CD14-positive monocyte (primary cell): Measurements from ENCODE around the gene TBCD. TPM values are rescaled to one million over a fixed set of nuclear protein-coding genes. Genes with fewer than 3 reads are reported as not detected.

Experiments used
- DNase-seq, 3 donors: peaks; one replicate each; pipeline ENCODE4 v3.0.0-alpha.2; 2011 to 2022
- H2AFZ ChIP-seq: 2 replicates; pipeline ENCODE4 v1.6.0; 2012; ENCODE audit warnings: mild to moderate bottlenecking, low read depth, low read length, inconsistent platforms; ENCODE audit not compliant: insufficient read depth, poor library complexity, severe bottlenecking
- H3K27ac ChIP-seq, 2 donors: 1 replicate in 1 of 2; 2 replicates in 1 of 2; pipeline ENCODE4 v1.5.1; 2012 to 2013; ENCODE audit warnings: low read length in 2 of 2, control low read depth in 1 of 2, inconsistent platforms in 1 of 2, low read depth in 1 of 2, mild to moderate bottlenecking in 1 of 2
- H3K27me3 ChIP-seq, 2 donors: one replicate each; pipeline versions ENCODE4 v1.6.0 to v1.6.1; 2011 to 2013; ENCODE audit warnings: low read length in 2 of 2; ENCODE audit not compliant: control insufficient read depth in 2 of 2, insufficient read depth in 2 of 2
- H3K36me3 ChIP-seq, 2 donors: replicated peaks in 1 of 2; 1 replicate in 1 of 2; 2 replicates in 1 of 2; pipeline versions ENCODE4 v1.5.1 to v1.6.1; 2012 to 2013; ENCODE audit warnings: low read length in 2 of 2, control low read depth in 1 of 2, inconsistent platforms in 1 of 2, mild to moderate bottlenecking in 1 of 2; ENCODE audit not compliant: insufficient read depth in 2 of 2, control insufficient read depth in 1 of 2
- H3K4me1 ChIP-seq, 2 donors: 1 replicate in 1 of 2; 2 replicates in 1 of 2; pipeline versions ENCODE4 v1.5.1 to v1.6.1; 2012 to 2013; ENCODE audit warnings: low read length in 2 of 2, control low read depth in 1 of 2, inconsistent platforms in 1 of 2, mild to moderate bottlenecking in 1 of 2, moderate library complexity in 1 of 2; ENCODE audit not compliant: insufficient read depth in 2 of 2, control insufficient read depth in 1 of 2
- H3K4me2 ChIP-seq: replicated peaks from 2 replicates; pipeline ENCODE3; 2012; ENCODE audit warnings: low read length, moderate library complexity, mild to moderate bottlenecking; ENCODE audit not compliant: poor library complexity, severe bottlenecking; ENCODE audit errors: extremely low read depth
- H3K4me3 ChIP-seq, 3 experiments: fragments of 200-600 bp in 1 of 3; sonication (generic) in 1 of 3; replicated peaks in 1 of 3; 1 replicate in 2 of 3; 2 replicates in 1 of 3; pipeline ENCODE4 v1.5.1; 2011 to 2013; ENCODE audit warnings: low read length in 3 of 3, mild to moderate bottlenecking in 3 of 3, control low read depth in 2 of 3, low read depth in 2 of 3, inconsistent platforms in 1 of 3, moderate library complexity in 1 of 3
- H3K79me2 ChIP-seq: 2 replicates; pipeline ENCODE4 v1.6.0; 2012; ENCODE audit warnings: mild to moderate bottlenecking, control low read depth, inconsistent platforms, low read length, moderate library complexity; ENCODE audit not compliant: insufficient read depth
- H3K9ac ChIP-seq: 2 replicates; pipeline ENCODE4 v1.6.0; 2017; ENCODE audit warnings: low read length, mild to moderate bottlenecking; ENCODE audit not compliant: insufficient read depth, poor library complexity, severe bottlenecking
- H3K9me3 ChIP-seq, 2 donors: replicated peaks in 1 of 2; 1 replicate in 1 of 2; 2 replicates in 1 of 2; pipeline versions ENCODE4 v1.5.1 to v1.6.1; 2012 to 2013; ENCODE audit warnings: low read length in 2 of 2, control low read depth in 1 of 2; ENCODE audit not compliant: control insufficient read depth in 1 of 2, insufficient read depth in 1 of 2
- H4K20me1 ChIP-seq: 2 replicates; pipeline ENCODE4 v1.6.0; 2012; ENCODE audit warnings: mild to moderate bottlenecking, low read length, control low read depth, moderate library complexity; ENCODE audit not compliant: insufficient read depth
- H3K27ac Mint-ChIP-seq, 7 donors: one replicate each; pipeline ENCODE4 v1.8.0; 2020; ENCODE audit warnings: mild to moderate bottlenecking in 7 of 7, mixed read lengths in 7 of 7, moderate library complexity in 6 of 7, inconsistent platforms in 2 of 7
- H3K27me3 Mint-ChIP-seq, 3 donors: one replicate each; pipeline ENCODE4 v1.8.0; 2021 to 2022; ENCODE audit warnings: low read depth in 3 of 3, mild to moderate bottlenecking in 3 of 3, mixed read lengths in 3 of 3, moderate library complexity in 3 of 3, inconsistent platforms in 1 of 3
- H3K36me3 Mint-ChIP-seq, 2 donors: one replicate each; pipeline ENCODE4 v1.8.0; 2020; ENCODE audit warnings: mixed read lengths in 2 of 2, inconsistent platforms in 1 of 2, mild to moderate bottlenecking in 1 of 2
- H3K4me1 Mint-ChIP-seq: one replicate; pipeline ENCODE4 v1.8.0; 2020; ENCODE audit warnings: mild to moderate bottlenecking, mixed read lengths
- H3K4me3 Mint-ChIP-seq, 2 donors: one replicate each; pipeline ENCODE4 v1.8.0; 2020; ENCODE audit warnings: mild to moderate bottlenecking in 2 of 2, mixed read lengths in 2 of 2, moderate library complexity in 1 of 2
- H3K9me3 Mint-ChIP-seq, 7 donors: one replicate each; pipeline ENCODE4 v1.8.0; 2020 to 2022; ENCODE audit warnings: mixed read lengths in 7 of 7, mild to moderate bottlenecking in 6 of 7, moderate library complexity in 6 of 7, inconsistent platforms in 2 of 7
- CTCF ChIP-seq: fragments of 200-600 bp; IDR thresholded peaks from one replicate; pipeline ENCODE4 v1.8.0; 2022; ENCODE audit warnings: antibody characterized with exemption, mild to moderate bottlenecking
- WGBS: methylation state at CpG from one replicate; pipeline ENCODE4 v1.1.5; 2013; ENCODE audit warnings: missing lambda C conversion rate; ENCODE audit not compliant: insufficient coverage; 5-methylcytosine and 5-hydroxymethylcytosine counted together
- intact Hi-C, 2 donors: fragments of 100-400 bp; cut with micrococcal nuclease; formaldehyde crosslinking; loops; one replicate each; pipeline versions ENCODE4 v1.15.0 to v1.15.1; 2023
- polyA plus RNA-seq, 3 donors: library from polyadenylated mRNA; depleted of rRNA in 1 of 3; unstranded in 2 of 3; stranded (reverse) in 1 of 3; fragments of 300-500 nt in 2 of 3; fragments of >200 nt in 1 of 3; fragmentation: Illumina TruSeq in 2 of 3; gene quantifications; 1 replicate in 2 of 3; 2 replicates in 1 of 3; pipeline ENCODE4 v1.2.3, GENCODE V29; 2012 to 2021

TBCD gene
- polyA plus RNA-seq, 3 donors = 54.7 to 74.0 (median 66.6) TPM

- Mint-ChIP-seq H3K27me3 (peaks cover 0 to 1% (median 0%) of the 10 kb centered on the region in 3 donors), H3K4me1 (no peaks in the 10 kb centered on the region)
- TF ChIP-seq CTCF = no peak
These were observed 74.3 kb downstream of the TBCD start for GRCh38 chr17:82826211-82826610.

GRCh38 chr17:82826956-82827355 lies 75.1 kb downstream of the TBCD start:
- intact Hi-C loops = no loop called here

More at GRCh38 chr17:82826211-82826610, 74.3 kb downstream of the TBCD start:
- intact Hi-C loops = no loop called here
- no peak overlapping the region for H3K4me3 ChIP-seq
- H3K27ac Mint-ChIP-seq = no peak overlapping the region
- H3K79me2 ChIP-seq = no peaks in the 10 kb centered on the region
- H3K4me2 ChIP-seq = no peak overlapping the region
- no peaks in the 10 kb centered on the region for H3K27me3 ChIP-seq
- H4K20me1 ChIP-seq = no peaks in the 10 kb centered on the region
- no peak overlapping the region for H3K4me3 Mint-ChIP-seq
- H2AFZ ChIP-seq = no peak overlapping the region
- H3K9ac ChIP-seq = no peak overlapping the region
- H3K9me3 ChIP-seq = no peaks in the 10 kb centered on the region
- H3K9me3 Mint-ChIP-seq = peaks cover 0 to 3% (median 1%) of the 10 kb centered on the region in 7 donors
- peaks cover 35 to 38% of the 10 kb centered on the region in 2 donors for H3K36me3 Mint-ChIP-seq
- no peaks in the 10 kb centered on the region for H3K4me1 ChIP-seq
- H3K27ac ChIP-seq = no peak overlapping the region
- DNase-seq = no peak
- H3K36me3 ChIP-seq = peaks cover 6 to 29% of the 10 kb centered on the region in 2 donors

More at GRCh38 chr17:82826956-82827355, 75.1 kb downstream of the TBCD start:
- H3K27ac Mint-ChIP-seq = no peak overlapping the region
- H3K27me3 Mint-ChIP-seq = peaks cover 0 to 1% (median 0%) of the 10 kb centered on the region in 3 donors
- no peak overlapping the region for H3K9ac ChIP-seq
- no peaks in the 10 kb centered on the region for H3K79me2 ChIP-seq
- no peaks in the 10 kb centered on the region for H3K4me1 Mint-ChIP-seq
- H3K36me3 Mint-ChIP-seq = peaks cover 39 to 41% of the 10 kb centered on the region in 2 donors
- TF ChIP-seq CTCF = no peak
- H2AFZ ChIP-seq = no peak overlapping the region
- peaks cover 0 to 3% (median 1%) of the 10 kb centered on the region in 7 donors for H3K9me3 Mint-ChIP-seq
- 100% methylated on average over 7 of the region's 7 CpGs for WGBS
- no peak overlapping the region for H3K4me2 ChIP-seq
- no peak overlapping the region for H3K4me3 ChIP-seq
- no peaks in the 10 kb centered on the region for H4K20me1 ChIP-seq
- H3K27me3 ChIP-seq = no peaks in the 10 kb centered on the region
- no peak overlapping the region for H3K27ac ChIP-seq
- no peak for DNase-seq
- no peak overlapping the region for H3K4me3 Mint-ChIP-seq
- peaks cover 6 to 34% of the 10 kb centered on the region in 2 donors for H3K36me3 ChIP-seq
- no peaks in the 10 kb centered on the region for H3K9me3 ChIP-seq
- no peaks in the 10 kb centered on the region for H3K4me1 ChIP-seq
